Esophagus squamous epithelium (tissue), 5 donors: ENCODE data around the gene ANKRD66. TPM values are rescaled to one million over a fixed set of nuclear protein-coding genes. Genes with fewer than 3 reads are reported as not detected.
"Not testable (repeated sequence)": the region's sequence is repeated elsewhere in the genome, so short reads cannot be mapped to it uniquely, and the experiment has no call there.

Experiments used
- DNase-seq: peaks from one replicate; lab custom pipeline; 2025; lab: John Stamatoyannopoulos, UW
- H3K27ac ChIP-seq, 4 donors: fragments of 200-600 bp; sonication (generic); one replicate each; pipeline ENCODE4 v1.5.1; 2016 to 2019; ENCODE audit warnings: mild to moderate bottlenecking in 1 of 4
- H3K27me3 ChIP-seq, 4 donors: fragments of 200-600 bp; sonication (generic); 1 replicate in 3 of 4; 2 replicates in 1 of 4; pipeline versions ENCODE4 v1.5.1 to v1.6.0; 2017 to 2021; ENCODE audit warnings: antibody characterized with exemption in 1 of 4
- H3K36me3 ChIP-seq, 3 donors: fragments of 200-600 bp; sonication (generic); one replicate each; pipeline ENCODE4 v1.5.1; 2016 to 2019
- H3K4me1 ChIP-seq, 3 donors: fragments of 200-600 bp; sonication (generic); one replicate each; pipeline ENCODE4 v1.5.1; 2017 to 2019
- H3K4me3 ChIP-seq, 4 donors: fragments of 200-600 bp; sonication (generic); 1 replicate in 3 of 4; 2 replicates in 1 of 4; pipeline ENCODE4 v1.5.1; 2016 to 2019; ENCODE audit warnings: mild to moderate bottlenecking in 2 of 4, moderate library complexity in 1 of 4
- H3K9me3 ChIP-seq, 3 donors: fragments of 200-600 bp; sonication (generic); one replicate each; pipeline ENCODE4 v1.5.1; 2016 to 2019
- POLR2A ChIP-seq, 4 donors: fragments of 450-650 bp; IDR thresholded peaks; one replicate each; pipeline ENCODE4 v1.6.1; 2017; ENCODE audit warnings: antibody characterized with exemption in 4 of 4, mild to moderate bottlenecking in 4 of 4, moderate library complexity in 3 of 4
- WGBS, 2 donors: methylation state at CpG; one replicate each; pipeline ENCODE4 v1.1.5; 2018; 5-methylcytosine and 5-hydroxymethylcytosine counted together
- intact Hi-C: fragments of 100-400 bp; cut with DNase I; formaldehyde crosslinking; loops from one replicate; pipeline ENCODE4 v1.15.0; 2022
- total RNA-seq, 4 donors: library from RNA; depleted of rRNA; stranded (reverse); fragments of >200 nt; gene quantifications; one replicate each; pipeline ENCODE4 v1.1.0, GENCODE V29; 2016
- TF ChIP-seq, protein P1 (sequence below), 6 experiments: fragments of 450-650 bp in 4 of 6; fragments of 200-600 bp in 2 of 6; sonication (generic) in 2 of 6; IDR thresholded peaks; one replicate each; pipeline ENCODE4 v1.5.1; 2016 to 2019; ENCODE audit warnings: antibody characterized with exemption in 6 of 6, mild to moderate bottlenecking in 4 of 6, moderate library complexity in 4 of 6
- donor health status: DM: yes; HTN: yes; CAD: no.

Gene ANKRD66
- total RNA-seq, 4 donors from 2014 or later: not detected

DNA sequence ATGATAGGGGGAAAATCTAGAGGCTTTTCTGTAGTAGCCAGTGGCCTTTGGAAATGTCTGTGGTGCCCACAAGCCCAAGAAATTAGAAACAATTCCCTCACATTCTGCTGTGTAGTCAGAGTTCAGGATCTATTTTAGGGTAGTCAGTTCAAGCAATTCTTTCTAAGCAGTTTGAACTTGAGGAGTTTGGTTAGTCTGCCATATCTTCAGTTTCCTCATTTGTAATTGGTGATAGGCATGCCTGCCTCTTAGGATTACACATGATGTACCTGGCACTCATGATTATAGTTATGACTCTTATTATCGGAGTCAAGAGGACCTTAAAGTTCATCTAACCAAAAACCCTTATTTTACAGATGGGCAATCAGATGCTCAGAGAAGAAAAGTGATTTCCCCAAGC lies 25.3 kb downstream of the ANKRD66 start:
- Histone ChIP-seq H3K9me3 (no peaks in the 10 kb centered on the region), H3K27me3 (peaks cover 0 to 7% (median 0%) of the 10 kb centered on the region in 4 donors), H3K4me3 (no peak overlapping the region), H3K36me3 (no peaks in the 10 kb centered on the region), H3K4me1 (no peaks in the 10 kb centered on the region), H3K27ac (peak overlapping the region in 2 of 4 donors; percentile 33 to 57)
- intact Hi-C loops: no loop called here
- no peak for DNase-seq
- no peak for TF ChIP-seq POLR2A (IDR thresholded peaks at IDR 0.05)
- TF ChIP-seq, protein P1, sequence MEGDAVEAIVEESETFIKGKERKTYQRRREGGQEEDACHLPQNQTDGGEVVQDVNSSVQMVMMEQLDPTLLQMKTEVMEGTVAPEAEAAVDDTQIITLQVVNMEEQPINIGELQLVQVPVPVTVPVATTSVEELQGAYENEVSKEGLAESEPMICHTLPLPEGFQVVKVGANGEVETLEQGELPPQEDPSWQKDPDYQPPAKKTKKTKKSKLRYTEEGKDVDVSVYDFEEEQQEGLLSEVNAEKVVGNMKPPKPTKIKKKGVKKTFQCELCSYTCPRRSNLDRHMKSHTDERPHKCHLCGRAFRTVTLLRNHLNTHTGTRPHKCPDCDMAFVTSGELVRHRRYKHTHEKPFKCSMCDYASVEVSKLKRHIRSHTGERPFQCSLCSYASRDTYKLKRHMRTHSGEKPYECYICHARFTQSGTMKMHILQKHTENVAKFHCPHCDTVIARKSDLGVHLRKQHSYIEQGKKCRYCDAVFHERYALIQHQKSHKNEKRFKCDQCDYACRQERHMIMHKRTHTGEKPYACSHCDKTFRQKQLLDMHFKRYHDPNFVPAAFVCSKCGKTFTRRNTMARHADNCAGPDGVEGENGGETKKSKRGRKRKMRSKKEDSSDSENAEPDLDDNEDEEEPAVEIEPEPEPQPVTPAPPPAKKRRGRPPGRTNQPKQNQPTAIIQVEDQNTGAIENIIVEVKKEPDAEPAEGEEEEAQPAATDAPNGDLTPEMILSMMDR (IDR thresholded peaks at IDR 0.05): no peak
- WGBS, 2 donors: 80 to 100% methylated on average over 1 of the region's 1 CpG

DNA sequence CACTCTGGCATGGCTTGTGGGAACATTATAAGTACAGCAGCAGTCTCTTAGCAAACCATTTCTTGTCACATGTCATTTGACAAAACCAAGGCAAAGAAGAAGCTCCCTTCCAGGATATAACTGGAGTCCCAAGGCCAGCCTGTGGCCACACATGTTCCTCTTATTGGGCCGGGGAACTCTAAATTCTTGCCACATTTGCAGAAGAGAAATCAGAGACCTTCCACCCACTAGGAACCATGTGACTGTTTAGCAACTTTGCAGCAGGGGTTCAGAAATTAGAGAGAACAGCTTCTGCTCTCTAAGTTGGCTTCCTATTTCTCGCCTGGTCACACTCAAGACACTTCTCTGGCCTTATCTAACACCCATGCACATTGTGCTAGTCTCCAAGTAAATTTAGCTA lies 26.0 kb downstream of the ANKRD66 start:
- Histone ChIP-seq H3K27ac (peak overlapping the region in 2 of 4 donors; percentile 18 to 33), H3K27me3 (peaks cover 0 to 7% (median 0%) of the 10 kb centered on the region in 4 donors), H3K9me3 (no peaks in the 10 kb centered on the region), H3K36me3 (no peaks in the 10 kb centered on the region), H3K4me3 (no peak overlapping the region), H3K4me1 (no peaks in the 10 kb centered on the region)
- TF ChIP-seq, protein P1 (IDR thresholded peaks at IDR 0.05): no peak
- peak in 1 of 4 donors; percentile 17 for TF ChIP-seq POLR2A (IDR thresholded peaks at IDR 0.05)
- 61 to 63% methylated on average over 2 of the region's 2 CpGs for WGBS, 2 donors
- intact Hi-C loops: no loop called here
- DNase-seq: no peak

DNA sequence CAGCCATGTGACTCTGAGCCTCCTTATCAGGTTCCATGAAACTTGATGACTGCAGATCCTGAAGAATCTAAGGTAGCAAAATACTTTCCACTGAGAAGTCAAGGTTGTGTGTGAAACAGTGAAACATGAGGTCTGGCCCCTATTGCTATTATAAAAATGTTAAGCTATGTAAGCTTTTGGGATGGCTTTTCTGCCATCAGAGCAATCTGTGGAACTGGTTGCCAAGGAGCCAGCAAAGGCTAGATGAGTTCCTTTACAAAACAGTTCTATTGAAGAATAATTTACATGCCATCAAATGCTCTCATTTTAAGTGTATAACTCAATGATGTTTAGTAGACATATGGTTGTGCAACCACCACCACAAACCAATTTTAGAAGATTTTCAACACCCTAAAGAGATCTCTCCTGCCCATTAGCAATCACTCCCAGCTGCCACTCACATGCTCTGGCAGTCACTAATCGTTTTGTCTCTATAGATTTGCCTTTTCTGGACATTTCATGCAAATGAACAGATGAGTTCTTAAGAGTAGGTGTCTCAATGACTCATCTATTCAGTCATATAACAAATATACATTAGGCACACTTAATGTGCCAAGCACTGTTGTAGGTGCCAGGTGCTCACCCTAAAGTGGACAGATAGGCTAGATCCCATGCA lies 26.6 kb downstream of the ANKRD66 start:
- TF ChIP-seq POLR2A (IDR thresholded peaks at IDR 0.05): no peak
- TF ChIP-seq, protein P1 (IDR thresholded peaks at IDR 0.05): no peak
- H3K27ac ChIP-seq: peak overlapping the region in 1 of 4 donors; percentile 18
- WGBS, 2 donors: 18 to 19% methylated on average over 1 of the region's 1 CpG
- H3K27me3 ChIP-seq: peaks cover 0 to 7% (median 0%) of the 10 kb centered on the region in 4 donors
- H3K9me3 ChIP-seq: no peaks in the 10 kb centered on the region
- no peak for DNase-seq
- intact Hi-C loops: no loop called here
- no peaks in the 10 kb centered on the region for H3K4me1 ChIP-seq
- H3K36me3 ChIP-seq: no peaks in the 10 kb centered on the region
- no peak overlapping the region for H3K4me3 ChIP-seq

DNA sequence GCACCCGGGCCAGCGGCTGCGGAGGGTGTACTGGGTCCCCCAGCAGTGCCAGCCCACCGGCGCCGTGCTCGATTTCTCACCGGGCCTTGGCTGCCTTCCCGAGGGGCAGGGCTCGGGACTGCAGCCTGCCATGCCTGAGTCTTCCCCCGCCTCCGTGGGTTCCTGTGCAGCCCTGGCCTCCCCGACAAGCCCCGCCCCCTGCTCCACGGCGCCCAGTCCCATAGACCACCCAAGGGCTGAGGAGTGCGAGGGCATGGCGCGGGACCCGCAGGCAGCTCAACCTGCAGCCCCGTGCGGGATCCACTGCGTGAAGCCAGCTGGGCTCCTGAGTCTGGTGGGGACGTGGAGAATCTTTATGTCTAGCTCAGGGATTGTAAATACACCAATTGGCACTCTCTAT lies 28.0 kb downstream of the ANKRD66 start:
- H3K9me3 ChIP-seq, H3K4me1 ChIP-seq, H3K27me3 ChIP-seq, H3K36me3 ChIP-seq, H3K4me3 ChIP-seq, DNase-seq, H3K27ac ChIP-seq, intact Hi-C loops: not testable (repeated sequence)
- WGBS, 2 donors: 73 to 80% methylated on average over 1 to 3 of the region's 24 CpGs

DNA sequence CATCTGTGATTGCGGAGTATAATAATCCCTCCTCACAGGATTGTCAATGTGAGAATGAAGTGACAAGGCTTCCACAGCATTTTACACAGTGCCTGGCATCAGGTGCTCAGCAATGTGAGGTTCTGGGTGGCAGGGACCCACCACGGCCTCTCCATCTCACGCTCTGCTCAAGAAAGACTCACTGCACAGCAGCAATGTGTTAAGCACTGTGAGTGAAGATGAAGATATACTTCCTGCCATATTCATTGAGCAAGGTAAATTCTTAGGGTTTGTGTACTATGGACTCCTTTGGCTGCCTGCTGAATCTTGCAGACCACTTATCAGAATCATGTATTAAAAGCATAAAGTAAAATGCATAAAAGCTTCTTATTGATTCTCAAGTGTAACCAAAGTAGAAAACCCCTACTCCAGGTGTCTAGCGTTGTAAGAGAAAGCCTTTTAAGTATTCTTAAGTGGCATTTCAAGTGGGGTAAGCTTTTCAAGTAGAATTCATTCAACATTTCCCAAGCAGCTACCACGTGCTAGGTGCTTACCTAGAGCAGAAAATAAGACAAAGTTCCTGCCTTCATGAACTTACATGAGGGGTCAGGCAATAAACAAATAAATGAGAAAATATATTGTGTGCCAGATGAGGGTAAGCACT lies 29.5 kb downstream of the ANKRD66 start:
- no peak for DNase-seq

More for the DNA sequence above, 29.5 kb downstream of the ANKRD66 start:
- Histone ChIP-seq H3K4me3 (no peak overlapping the region), H3K27ac (no peak overlapping the region), H3K27me3 (no peaks in the 10 kb centered on the region), H3K4me1 (no peaks in the 10 kb centered on the region), H3K36me3 (no peaks in the 10 kb centered on the region), H3K9me3 (no peaks in the 10 kb centered on the region)
- 82 to 83% methylated on average over 5 of the region's 5 CpGs for WGBS, 2 donors
- intact Hi-C loops: no loop called here
- TF ChIP-seq, protein P1 (IDR thresholded peaks at IDR 0.05): no peak
- TF ChIP-seq POLR2A (IDR thresholded peaks at IDR 0.05): no peak
